HG03432 (cell line): ENCODE data around the gene TDP1.
A peak's percentile ranks its signal among the peaks of the same experiment; 100 is the strongest.
"Not testable (repeated sequence)": the region's sequence is repeated elsewhere in the genome, so short reads cannot be mapped to it uniquely, and the experiment has no call there.

ENCODE experiments used
- ATAC-seq: cut with Tn5 transposase; IDR thresholded peaks from one replicate; pipeline ENCODE4 v1.9.1; 2021; ENCODE audit warnings: mild to moderate bottlenecking, moderate library complexity; ENCODE audit not compliant: unreplicated experiment

TDP1 gene

GRCh38 chr14:90042496-90043252 is 86.9 kb downstream of the TDP1 start:
- ATAC-seq: no peak

GRCh38 chr14:90045616-90046015 is 89.9 kb downstream of the TDP1 start:
- ATAC-seq: no peak

GRCh38 chr14:90049390-90049789 is 93.7 kb downstream of the TDP1 start:
- ATAC-seq: no peak

- ATAC-seq: no peak
Observed at GRCh38 chr14:90050271-90050670, 94.5 kb downstream of the TDP1 start.

GRCh38 chr14:90053044-90053443 is 97.3 kb downstream of the TDP1 start:
- ATAC-seq: no peak

- no peak for ATAC-seq
Observed at GRCh38 chr14:90054803-90055202, 99.1 kb downstream of the TDP1 start.

- no peak for ATAC-seq
Observed at GRCh38 chr14:90056826-90057225, 101.1 kb downstream of the TDP1 start.

- no peak for ATAC-seq
Observed at GRCh38 chr14:90058876-90059458, 103.2 kb downstream of the TDP1 start.

GRCh38 chr14:90060312-90060964 is 104.7 kb downstream of the TDP1 start:
- peak; percentile 76 for ATAC-seq

- ATAC-seq: peak; percentile 29
Observed at GRCh38 chr14:90060965-90061684, 105.4 kb downstream of the TDP1 start.

GRCh38 chr14:90061685-90062126 is 106.0 kb downstream of the TDP1 start, which contains the start of gene KCNK13:
Gene KCNK13, plus strand, starts transcription at chr14:90061994. Its CDS starts 212 bp downstream, at chr14:90062206.
- no peak for ATAC-seq

- ATAC-seq: no peak
Observed at GRCh38 chr14:90062127-90062794, 106.5 kb downstream of the TDP1 start.

GRCh38 chr14:90062822-90063539 is 107.3 kb downstream of the TDP1 start:
- ATAC-seq: no peak

- no peak for ATAC-seq
Observed at GRCh38 chr14:90072350-90072749, 116.6 kb downstream of the TDP1 start.

- no peak for ATAC-seq
Observed at GRCh38 chr14:90079576-90079975, 123.8 kb downstream of the TDP1 start.

GRCh38 chr14:90087433-90087832 is 131.7 kb downstream of the TDP1 start:
- ATAC-seq: no peak

- ATAC-seq: no peak
Observed at GRCh38 chr14:90088176-90088575, 132.4 kb downstream of the TDP1 start.

GRCh38 chr14:90089486-90089885 is 133.8 kb downstream of the TDP1 start:
- not testable (repeated sequence) for ATAC-seq

GRCh38 chr14:90091393-90091792 is 135.7 kb downstream of the TDP1 start:
- no peak for ATAC-seq
